Dermis microvascular lymphatic vessel endothelial cell (primary cell): ENCODE data around the gene SIGLECL1. TPM values are rescaled to one million over a fixed set of nuclear protein-coding genes. Genes with fewer than 3 reads are reported as not detected.

Experiments
- DNase-seq, 2 donors: peaks; one replicate each; pipeline versions ENCODE4 v3.0.0 to v3.0.0-alpha.2; 2010; ENCODE audit warnings: low read depth in 2 of 2
- total RNA-seq: library from RNA; depleted of rRNA; stranded (reverse); fragments of >200 nt; gene quantifications from 2 replicates; pipeline ENCODE4 v1.2.1, GENCODE V29; 2014

SIGLECL1 gene
- total RNA-seq, 1 donor from 2014 or later = not detected

DNA sequence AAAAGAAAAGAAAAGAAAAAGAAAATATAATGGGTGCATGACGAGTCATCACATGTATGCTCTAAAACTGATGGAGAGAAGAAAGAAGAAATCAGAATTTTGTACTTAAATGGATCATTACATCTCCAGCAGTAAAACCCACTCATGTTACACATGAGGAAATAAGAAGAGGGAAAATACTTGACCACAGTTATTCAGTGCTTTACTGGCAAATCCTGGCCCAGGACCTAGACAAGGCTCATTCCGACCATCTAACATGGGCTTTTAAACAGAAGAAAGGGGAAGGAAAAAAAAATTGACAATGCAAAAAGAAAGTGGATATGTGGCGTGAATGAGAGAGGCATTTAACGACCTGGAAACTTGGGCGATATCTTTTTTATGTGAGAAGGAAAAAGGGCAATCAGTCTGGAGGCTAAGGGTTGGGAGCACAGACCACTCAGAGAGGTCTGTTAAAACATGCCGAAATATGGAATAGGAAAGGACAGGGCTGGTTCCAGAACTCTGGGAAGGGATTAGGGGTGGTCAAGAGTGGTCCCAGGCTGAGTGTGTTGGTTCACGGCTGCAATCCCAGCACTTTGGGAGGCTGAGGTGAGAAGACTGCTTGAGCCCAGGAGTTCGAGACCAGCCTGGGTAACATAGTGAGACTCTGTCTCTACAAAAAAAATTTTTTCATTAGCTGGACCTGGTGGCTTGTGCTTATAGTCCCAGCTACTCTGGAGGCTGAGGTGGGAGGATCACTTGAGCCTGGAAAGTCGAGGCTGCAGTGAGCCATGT is 1.6 kb downstream of the SIGLECL1 start:
- no peak for DNase-seq

DNA sequence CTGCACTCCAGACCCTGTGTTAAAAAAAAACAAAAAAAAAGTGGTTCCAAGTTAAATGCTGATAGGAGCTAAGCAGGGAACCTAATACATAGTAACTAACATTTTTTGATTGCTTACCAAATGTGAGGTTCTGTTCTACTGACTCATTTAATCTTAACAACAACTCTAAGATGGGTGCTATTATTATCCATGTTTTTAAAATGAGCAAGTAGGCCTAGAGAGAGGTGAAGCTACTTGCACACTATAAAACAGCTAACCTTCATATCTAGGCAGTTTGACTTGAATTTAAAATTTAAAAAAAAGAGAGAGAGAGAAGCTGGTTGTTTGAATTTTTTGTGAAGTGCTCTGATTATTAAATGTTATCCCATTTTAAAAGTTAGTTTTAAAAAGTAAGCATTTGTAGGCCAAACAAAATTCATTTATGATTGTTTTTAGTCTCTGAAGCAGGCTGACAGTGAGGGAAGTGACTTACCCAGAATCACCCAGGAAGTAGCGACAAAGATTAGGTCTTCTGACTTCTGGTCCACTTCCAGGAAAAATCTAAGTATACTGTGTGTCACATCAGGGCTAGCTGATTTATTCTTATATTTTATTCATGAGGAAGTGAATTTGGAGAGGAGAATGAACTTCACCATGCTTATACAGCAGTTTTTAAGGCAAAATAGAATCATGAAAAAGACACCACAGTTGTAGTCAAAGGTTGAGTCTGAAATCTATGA is 2.4 kb downstream of the SIGLECL1 start:
- no peak for DNase-seq

GRCh38 chr19:51256155-51256625 is 5.3 kb downstream of the SIGLECL1 start:
- DNase-seq = no peak

GRCh38 chr19:51257471-51257870 is 6.6 kb downstream of the SIGLECL1 start:
- DNase-seq = no peak

- no peak for DNase-seq
These were observed 7.6 kb downstream of the SIGLECL1 start for GRCh38 chr19:51258165-51259160.

DNA sequence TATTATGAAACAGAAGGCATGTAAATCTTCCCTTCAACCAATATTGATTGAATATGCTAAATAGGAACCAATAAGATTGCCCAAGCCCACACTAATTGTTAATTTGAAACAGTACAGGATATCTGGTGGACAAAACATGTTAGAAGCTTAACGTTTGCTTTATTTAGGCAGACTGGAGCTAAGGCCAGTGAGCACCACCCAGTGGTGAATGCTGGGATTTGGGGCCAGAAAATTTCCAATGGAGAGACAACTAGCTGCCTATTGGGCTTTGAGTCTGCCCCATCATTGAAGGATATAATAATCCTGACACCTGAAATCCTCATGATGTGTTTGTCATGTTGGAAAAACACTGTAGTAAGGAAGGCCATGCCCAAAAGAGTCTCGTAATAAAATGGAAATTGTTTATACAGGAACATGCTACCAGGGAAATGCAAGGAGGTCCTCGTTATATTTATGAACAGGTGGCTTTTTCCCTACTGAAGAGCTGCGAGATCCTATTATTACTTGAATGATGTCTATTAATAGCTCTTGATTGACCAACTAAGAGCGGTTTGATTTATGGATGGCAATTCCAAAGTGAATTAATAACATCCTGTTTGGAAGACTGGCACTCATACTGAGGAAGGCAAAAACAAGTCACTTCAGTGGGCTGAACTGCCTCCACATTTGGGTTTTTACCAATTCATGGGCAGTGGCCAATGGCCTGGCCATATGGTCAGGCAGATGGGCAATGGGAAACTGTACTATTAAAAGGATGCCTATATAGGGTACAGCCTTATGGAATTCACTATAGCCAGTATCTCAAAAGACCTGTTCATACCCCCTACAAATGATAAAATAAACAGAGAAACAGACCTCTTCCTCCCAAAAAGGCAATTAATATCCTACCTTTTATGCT is 8.7 kb downstream of the SIGLECL1 start:
- peak; percentile 6 to 45 for DNase-seq

GRCh38 chr19:51263808-51264207 is 12.9 kb downstream of the SIGLECL1 start:
- no peak for DNase-seq

DNA sequence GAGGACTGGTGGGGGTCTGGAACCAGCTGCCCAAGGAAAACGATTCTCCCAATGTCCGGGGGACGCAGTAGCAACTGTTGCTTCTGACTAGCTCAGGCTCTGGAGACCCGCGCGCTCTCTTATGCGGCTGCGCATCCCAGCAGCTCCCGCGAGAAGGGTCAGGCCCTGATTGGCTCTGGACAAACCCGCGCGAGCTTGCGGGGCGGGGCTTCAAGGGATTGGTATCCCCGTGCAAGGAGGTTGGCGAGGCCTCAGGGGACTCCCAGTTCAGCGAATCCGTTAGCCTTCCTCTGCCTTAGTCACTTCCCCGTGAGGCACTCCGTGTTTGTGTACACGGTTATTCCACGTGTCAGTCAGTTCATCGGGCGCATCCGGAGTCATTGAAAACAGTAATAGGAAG is 20.2 kb downstream of the SIGLECL1 start:
- DNase-seq = peak in 1 of 2 donors; percentile 26

GRCh38 chr19:51272183-51272810 is 21.4 kb downstream of the SIGLECL1 start:
- no peak for DNase-seq

GRCh38 chr19:51274049-51274770 is 23.3 kb downstream of the SIGLECL1 start:
- DNase-seq = no peak

- no peak for DNase-seq
These were observed 26.2 kb downstream of the SIGLECL1 start for GRCh38 chr19:51277112-51277511.

DNA sequence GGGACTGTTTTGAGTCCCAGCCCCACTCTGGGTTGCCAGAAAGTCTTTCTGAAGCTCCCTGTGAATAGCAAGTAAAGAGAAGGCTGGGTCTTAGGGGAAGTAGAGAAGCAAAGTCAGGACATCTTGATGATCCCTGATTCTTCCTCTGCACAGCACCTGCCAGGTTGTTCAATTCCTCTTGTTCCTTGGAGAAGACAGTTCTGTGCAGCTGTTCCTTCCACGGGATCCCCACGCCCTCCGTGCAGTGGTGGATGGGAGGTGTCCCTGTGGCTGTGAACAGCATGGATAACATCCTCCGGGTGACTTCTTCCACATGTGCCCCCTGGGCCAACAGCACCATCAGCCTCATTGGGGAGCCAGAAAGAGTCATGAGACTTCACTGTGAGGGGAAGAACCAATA is 31.5 kb downstream of the SIGLECL1 start:
- no peak for DNase-seq

DNA sequence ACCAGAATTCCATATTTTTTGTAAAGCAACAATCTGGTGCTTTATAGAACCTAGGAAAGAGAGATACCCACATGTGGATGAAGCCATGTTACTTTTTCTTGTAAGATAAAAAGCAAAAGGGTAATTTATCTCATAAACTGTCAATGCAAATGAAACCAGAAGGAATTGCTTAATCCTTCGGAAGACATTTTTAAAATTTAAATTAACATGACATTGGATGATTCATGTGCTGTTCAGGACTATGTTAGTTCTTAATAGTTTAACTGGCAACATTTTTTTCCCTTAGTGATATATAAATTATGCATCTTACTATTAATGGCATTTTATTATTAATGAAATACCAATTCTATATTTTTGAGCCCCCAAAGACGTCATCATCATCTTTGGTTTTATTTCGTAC is 34.8 kb downstream of the SIGLECL1 start:
- no peak for DNase-seq

GRCh38 chr19:51289635-51290034 is 38.8 kb downstream of the SIGLECL1 start:
- no peak for DNase-seq

GRCh38 chr19:51292971-51293370 is 42.1 kb downstream of the SIGLECL1 start:
- no peak for DNase-seq

DNA sequence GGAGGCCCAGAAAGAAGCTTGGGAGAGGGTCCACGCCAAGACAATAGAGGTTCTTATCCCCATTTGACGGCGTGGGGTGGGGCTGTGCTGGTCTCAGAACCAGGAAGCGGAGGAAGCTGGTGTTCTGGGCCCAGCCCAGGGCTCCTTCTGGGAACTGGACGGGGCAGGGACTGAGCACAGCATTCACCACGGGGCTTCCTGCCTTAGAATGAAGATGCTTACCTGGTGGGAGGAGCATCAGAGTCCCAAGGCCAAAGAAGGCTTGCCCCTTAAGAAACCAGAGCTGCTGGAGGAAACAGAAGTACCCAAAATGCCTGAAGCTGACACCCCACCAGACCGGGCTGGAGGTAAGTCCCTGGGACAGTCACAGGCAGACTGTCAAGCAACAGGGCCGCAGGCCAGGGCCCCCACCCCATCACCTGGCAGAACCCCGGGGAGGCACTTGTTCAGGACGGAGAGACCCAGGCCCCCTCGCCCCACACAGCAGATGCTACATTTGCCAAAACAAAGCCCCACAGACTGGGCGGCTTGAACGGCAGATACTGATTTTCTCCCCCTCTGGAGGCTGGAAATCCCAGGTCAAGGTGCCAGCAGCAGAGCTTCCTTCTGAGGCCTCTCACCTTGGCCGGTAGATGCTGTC is 42.8 kb downstream of the SIGLECL1 start:
- no peak for DNase-seq

GRCh38 chr19:51294211-51294976 is 43.5 kb downstream of the SIGLECL1 start:
- DNase-seq = no peak

- no peak for DNase-seq
These were observed 44.1 kb downstream of the SIGLECL1 start for GRCh38 chr19:51294977-51295375.
